ENCODE data around the gene ADI1. TPM values are rescaled to one million over a fixed set of nuclear protein-coding genes. Genes with fewer than 3 reads are reported as not detected.

The ADI1 gene
- total RNA-seq, 2 experiments from 2014 or later: 28.4 to 30.2 TPM

DNA sequence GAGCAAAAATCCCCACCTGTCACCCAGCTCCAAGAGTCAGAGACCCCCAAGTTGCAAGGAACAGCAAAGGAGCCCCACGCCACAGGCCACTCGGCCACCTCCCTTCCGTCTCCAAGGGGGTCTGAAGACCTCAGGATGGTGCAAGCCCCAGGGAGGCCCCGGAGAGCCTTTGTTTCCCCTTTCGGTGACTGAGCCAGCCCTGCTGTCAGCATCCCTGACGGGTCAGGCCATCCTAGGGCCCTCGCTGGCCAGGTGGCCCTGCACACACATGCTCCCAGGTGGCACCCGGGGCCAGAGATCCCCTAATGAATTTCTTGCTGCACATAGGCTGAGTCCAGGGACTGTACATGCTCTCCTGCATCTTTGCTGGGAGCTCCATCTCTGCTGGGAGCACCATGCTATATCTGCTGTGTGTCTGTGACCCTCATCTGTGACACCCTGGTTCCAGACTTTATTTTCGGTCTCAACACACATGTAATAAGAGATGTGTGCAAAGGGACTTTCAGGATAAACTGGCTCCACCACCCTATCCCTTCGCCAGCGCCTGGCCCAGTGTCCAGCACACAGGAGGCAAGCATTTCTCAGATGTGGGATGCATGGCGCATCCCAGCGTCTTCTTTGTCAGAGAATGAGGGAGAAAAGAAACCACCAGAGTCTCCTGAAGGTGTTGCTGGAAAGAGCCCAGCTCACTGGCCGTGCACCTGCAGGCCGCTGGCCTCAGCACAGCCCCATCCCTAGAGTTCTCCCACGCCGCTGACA, 27.4 kb downstream of the ADI1 start:
- Mint-ChIP-seq H3K4me3 (no peak overlapping the region), H3K4me1 (ENCODE audit: low read depth) (no peaks in the 10 kb centered on the region), H3K27me3 (no peaks in the 10 kb centered on the region), H3K27ac (no peak overlapping the region), H3K36me3 (ENCODE audit: low read depth) (peaks cover 17% of the 10 kb centered on the region), H3K9me3 (no peaks in the 10 kb centered on the region)
- peaks cover 5% of the 10 kb centered on the region for H3K36me3 ChIP-seq (ENCODE audit: insufficient read depth, low read length)
- ATAC-seq (ENCODE audit: poor library complexity): no peak
- ChIA-PET POLR2A (no interaction called here), CTCF (no interaction called here)
- H3K9me3 ChIP-seq (ENCODE audit: control insufficient read depth in 1 of 2, insufficient read depth in 1 of 2, low read length in 2 of 2): peaks cover 0 to 8% of the 10 kb centered on the region in 2 experiments
- H3K4me3 ChIP-seq (ENCODE audit: low read length): no peak overlapping the region
- no peak overlapping the region for H3K27ac ChIP-seq (ENCODE audit: low read depth in 1 of 2, low read length in 2 of 2)
- no peak for TF ChIP-seq CTCF (IDR thresholded peaks at IDR 0.05)
- H3K4me1 ChIP-seq (ENCODE audit: insufficient read depth, low read length): no peaks in the 10 kb centered on the region
- intact Hi-C loops (cut with DNase I, micrococcal nuclease): no loop called here
- DNase-seq: no peak
- no peaks in the 10 kb centered on the region for H3K27me3 ChIP-seq (ENCODE audit: control insufficient read depth in 1 of 2, insufficient read depth in 2 of 2, low read length in 2 of 2)

DNA sequence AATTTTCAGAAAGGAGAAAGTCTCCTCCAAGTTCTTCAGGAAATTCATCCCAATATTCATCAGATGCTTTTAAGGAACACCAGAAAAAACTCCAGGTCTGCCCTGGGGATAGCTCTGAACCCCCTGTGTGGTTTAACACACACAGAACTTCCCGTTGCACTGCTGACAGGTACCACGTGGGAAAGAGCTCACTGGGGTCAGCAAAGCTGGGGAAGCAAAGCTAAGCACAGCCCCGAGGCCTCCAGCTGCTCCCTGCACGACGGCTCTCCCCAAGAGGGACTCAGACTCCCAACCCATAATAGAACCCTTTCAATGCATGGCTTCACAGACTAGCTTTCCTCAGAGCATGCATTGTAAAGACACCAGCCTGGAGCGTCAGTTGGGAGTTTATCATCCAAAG, 28.0 kb downstream of the ADI1 start:
- H3K27me3 ChIP-seq (ENCODE audit: control insufficient read depth in 1 of 2, insufficient read depth in 2 of 2, low read length in 2 of 2): no peaks in the 10 kb centered on the region
- intact Hi-C loops (cut with DNase I, micrococcal nuclease): no loop called here
- CTCF ChIA-PET: no interaction called here
- POLR2A ChIA-PET: no interaction called here
- no peaks in the 10 kb centered on the region for H3K4me1 ChIP-seq (ENCODE audit: insufficient read depth, low read length)
- H3K36me3 ChIP-seq (ENCODE audit: insufficient read depth, low read length): peaks cover 5% of the 10 kb centered on the region
- H3K27ac ChIP-seq (ENCODE audit: low read depth in 1 of 2, low read length in 2 of 2): no peak overlapping the region
- Mint-ChIP-seq H3K4me3 (no peak overlapping the region), H3K27me3 (no peaks in the 10 kb centered on the region), H3K36me3 (ENCODE audit: low read depth) (peaks cover 12% of the 10 kb centered on the region), H3K9me3 (no peaks in the 10 kb centered on the region), H3K4me1 (ENCODE audit: low read depth) (no peaks in the 10 kb centered on the region), H3K27ac (no peak overlapping the region)
- no peak for TF ChIP-seq CTCF (IDR thresholded peaks at IDR 0.05)
- no peak overlapping the region for H3K4me3 ChIP-seq (ENCODE audit: low read length)
- DNase-seq (no peak), ATAC-seq (ENCODE audit: poor library complexity) (no peak)
- peaks cover 0 to 14% of the 10 kb centered on the region in 2 experiments for H3K9me3 ChIP-seq (ENCODE audit: control insufficient read depth in 1 of 2, insufficient read depth in 1 of 2, low read length in 2 of 2)

DNA sequence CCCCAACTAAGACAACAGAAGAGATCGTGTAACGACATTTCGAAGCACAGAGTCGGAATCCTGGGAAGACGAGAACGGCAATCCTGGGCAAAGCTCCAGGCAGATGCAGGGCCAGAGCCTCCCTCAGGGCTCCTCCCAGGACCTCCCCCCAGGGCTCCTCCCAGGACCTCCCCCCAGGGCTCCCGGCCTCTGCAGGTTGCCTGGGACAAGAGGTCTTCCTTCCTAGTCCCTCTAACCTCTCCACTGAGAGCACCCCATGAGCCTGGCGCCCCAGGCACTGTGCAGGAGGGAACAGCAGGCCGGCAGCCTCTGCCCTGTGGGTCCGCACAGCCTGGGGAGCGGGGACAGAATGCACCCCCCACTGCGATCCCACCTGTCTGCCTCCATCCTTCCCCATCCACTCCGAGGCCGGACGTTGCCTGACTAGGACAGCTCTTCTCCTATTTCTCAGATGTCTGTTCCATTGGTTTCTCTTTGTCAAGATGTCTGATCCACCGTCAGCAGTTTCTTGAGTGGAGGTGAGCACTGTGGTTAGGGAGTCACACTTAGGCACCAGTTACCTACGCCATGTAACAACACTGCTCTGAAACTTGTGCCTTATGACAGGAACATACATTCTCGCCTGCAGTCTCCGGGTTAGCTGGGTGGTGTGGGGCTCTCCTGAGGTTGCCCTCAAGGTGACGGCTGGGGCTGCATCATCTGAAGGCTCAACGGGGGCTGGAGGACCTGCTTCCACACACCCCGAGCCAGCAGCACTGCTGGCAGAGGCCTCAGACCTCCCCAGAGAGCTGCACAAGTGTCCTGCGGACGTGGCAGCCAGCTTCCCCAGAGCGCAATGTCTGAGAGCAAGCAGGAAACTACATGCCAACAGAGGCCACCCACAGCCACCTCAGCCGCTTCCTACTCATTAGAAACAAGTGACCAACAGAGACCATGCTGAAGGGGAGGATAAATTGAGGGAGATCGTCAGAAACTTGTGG, 28.9 kb downstream of the ADI1 start:
- Histone ChIP-seq H3K27ac (ENCODE audit: low read depth in 1 of 2, low read length in 2 of 2) (no peak overlapping the region), H3K27me3 (ENCODE audit: control insufficient read depth in 1 of 2, insufficient read depth in 2 of 2, low read length in 2 of 2) (no peaks in the 10 kb centered on the region), H3K36me3 (ENCODE audit: insufficient read depth, low read length) (peaks cover 5% of the 10 kb centered on the region), H3K9me3 (ENCODE audit: control insufficient read depth in 1 of 2, insufficient read depth in 1 of 2, low read length in 2 of 2) (peaks cover 0 to 21% of the 10 kb centered on the region in 2 experiments), H3K4me1 (ENCODE audit: insufficient read depth, low read length) (no peaks in the 10 kb centered on the region), H3K4me3 (ENCODE audit: low read length) (no peak overlapping the region)
- TF ChIP-seq CTCF (IDR thresholded peaks at IDR 0.05): no peak
- ChIA-PET CTCF (no interaction called here), POLR2A (no interaction called here)
- no peaks in the 10 kb centered on the region for H3K9me3 Mint-ChIP-seq
- DNase-seq (no peak), ATAC-seq (ENCODE audit: poor library complexity) (no peak)
- H3K27ac Mint-ChIP-seq: no peak overlapping the region
- H3K36me3 Mint-ChIP-seq (ENCODE audit: low read depth): peaks cover 6% of the 10 kb centered on the region
- no peaks in the 10 kb centered on the region for H3K27me3 Mint-ChIP-seq
- intact Hi-C loops (cut with DNase I, micrococcal nuclease): no loop called here
- H3K4me1 Mint-ChIP-seq (ENCODE audit: low read depth): no peaks in the 10 kb centered on the region
- no peak overlapping the region for H3K4me3 Mint-ChIP-seq

All from CD4-positive, alpha-beta T cell (primary cell).